ENCODE measurements around the gene SLC22A7. TPM values are rescaled to one million over a fixed set of nuclear protein-coding genes. Genes with fewer than 3 reads are reported as not detected.

The SLC22A7 gene
- total RNA-seq, 1 experiment from 2014 or later = not detected

- no peak overlapping the region for H3K23ac ChIP-seq (ENCODE audit: insufficient read length, low read depth, low read length)
- no peak overlapping the region for H4K91ac ChIP-seq (ENCODE audit: insufficient read length, low read depth, low read length)
- H3K27ac Mint-ChIP-seq = no peak overlapping the region
- no peaks in the 10 kb centered on the region for H3K79me2 ChIP-seq (ENCODE audit: insufficient read depth, low read length)
- no peak for TF ChIP-seq CTCF (conservative IDR thresholded peaks at IDR 0.05)
- H3K14ac ChIP-seq (ENCODE audit: insufficient read depth, low read length) = no peak overlapping the region
- no peaks in the 10 kb centered on the region for H3K36me3 Mint-ChIP-seq (ENCODE audit: insufficient read depth in 1 of 3, low read depth in 3 of 3)
- H2AK5ac ChIP-seq (ENCODE audit: insufficient read length, low read length) = no peak overlapping the region
- no peak overlapping the region for H3K18ac ChIP-seq (ENCODE audit: insufficient read length, low read depth, low read length)
- H2BK5ac ChIP-seq (ENCODE audit: insufficient read length, low read length) = no peak overlapping the region
- H3K4me1 Mint-ChIP-seq = peaks cover 0 to 5% of the 10 kb centered on the region in 2 experiments; a peak in 2 of 4 replicates
- no CpG with 5 or more reads among the region's 1 CpG for WGBS (ENCODE audit: extremely low coverage, insufficient read length, low lambda C conversion rate)
- no peaks in the 10 kb centered on the region for H4K20me1 ChIP-seq (ENCODE audit: control insufficient read depth, insufficient read depth, insufficient read length)
- no peak overlapping the region for H3K4me3 Mint-ChIP-seq
- H3K4me2 ChIP-seq (ENCODE audit: insufficient read depth, insufficient read length, low read length) = no peak overlapping the region
- H4K5ac ChIP-seq (ENCODE audit: insufficient read length, low read depth, low read length) = no peak overlapping the region
- no peaks in the 10 kb centered on the region for H3K27me3 ChIP-seq (ENCODE audit: insufficient read depth, low read length)
- no peaks in the 10 kb centered on the region for H3K23me2 ChIP-seq (ENCODE audit: insufficient read length, low read depth, low read length, poor library complexity, severe bottlenecking)
- no peaks in the 10 kb centered on the region for H3K4me1 ChIP-seq (ENCODE audit: insufficient read depth, low read length)
- no peaks in the 10 kb centered on the region for H3K9me3 ChIP-seq (ENCODE audit: control insufficient read depth, low read depth, low read length)
- H3K79me1 ChIP-seq (ENCODE audit: insufficient read depth, low read depth, low read length, poor library complexity, severe bottlenecking) = no peaks in the 10 kb centered on the region
- H2BK120ac ChIP-seq (ENCODE audit: low read depth, low read length, poor library complexity, severe bottlenecking) = no peak overlapping the region
- H2BK15ac ChIP-seq (ENCODE audit: low read depth, low read length) = no peak overlapping the region
- no peak overlapping the region for H3K56ac ChIP-seq (ENCODE audit: insufficient read length, low read depth, low read length)
- H2BK20ac ChIP-seq (ENCODE audit: low read depth, low read length, poor library complexity, severe bottlenecking) = no peak overlapping the region
- no peaks in the 10 kb centered on the region; the same call in none of the 2 replicates for H3K27me3 Mint-ChIP-seq (ENCODE audit: low read depth)
- H2BK12ac ChIP-seq (ENCODE audit: insufficient read length, low read depth, low read length) = no peak overlapping the region
- no peak overlapping the region for H3K27ac ChIP-seq (ENCODE audit: insufficient read length, low read depth, low read length)
- no peak overlapping the region for H2AFZ ChIP-seq (ENCODE audit: low read length)
- H3K9ac ChIP-seq (ENCODE audit: extremely low read depth, insufficient read length, low read length) = no peak overlapping the region
- H4K8ac ChIP-seq (replicated peaks; ENCODE audit: insufficient read length, low read depth, low read length) = no peak overlapping the region
- H3T11ph ChIP-seq (ENCODE audit: low read length) = no peak overlapping the region
- H3K9me3 Mint-ChIP-seq = no peaks in the 10 kb centered on the region
- DNase-seq = no peak
- H3K4ac ChIP-seq (ENCODE audit: low read depth, low read length) = no peak overlapping the region
Observed at GRCh38 chr6:43331470-43331869, 33.4 kb downstream of the SLC22A7 start.

All from H9 (cell line).